K562 (cell line): ENCODE data around the gene KIF12. TPM values are rescaled to one million over a fixed set of nuclear protein-coding genes. Genes with fewer than 3 reads are reported as not detected.

Experiments used
- CBX3 ChIP-seq, 2 experiments: IDR thresholded peaks; 1 replicate in 1 of 2; 2 replicates in 1 of 2; pipeline ENCODE4 v1.6.1; 2012; ENCODE audit warnings: inconsistent platforms in 2 of 2, low read length in 2 of 2, borderline replicate concordance in 1 of 2, control low read depth in 1 of 2
- CCAR2 ChIP-seq: fragments of 200-400 bp; formaldehyde crosslinking; IDR thresholded peaks from 2 replicates; pipeline ENCODE4 v1.6.1; 2017; ENCODE audit warnings: mild to moderate bottlenecking, low read depth, low read length
- ETV5 ChIP-seq: sonication (generic); formaldehyde crosslinking; IDR thresholded peaks from 2 replicates; pipeline ENCODE4 v1.4.0; 2020; ENCODE audit warnings: low read depth, mild to moderate bottlenecking, missing genetic modification reagents
- GABPB2 ChIP-seq: fragments of 250-450 bp; sonication (Bioruptor Pico); conservative IDR thresholded peaks from 2 replicates; pipeline ENCODE4 v1.5.1; 2021; ENCODE audit warnings: mild to moderate bottlenecking
- MCM7 ChIP-seq, 2 experiments: fragments of 450-650 bp; IDR thresholded peaks; 2 replicates each; pipeline ENCODE4 v1.6.1; 2016 to 2018
- NBN ChIP-seq: fragments of 450-650 bp; IDR thresholded peaks from 2 replicates; pipeline ENCODE4 v1.6.1; 2016; ENCODE audit warnings: low read depth, mild to moderate bottlenecking
- POLR2B ChIP-seq: fragments of 450-650 bp; IDR thresholded peaks from 2 replicates; pipeline ENCODE4 v1.6.1; 2018; ENCODE audit warnings: low read depth; ENCODE audit not compliant: partially characterized antibody
- RAD21 ChIP-seq, 2 experiments: fragments of 250-450 bp in 1 of 2; fragments of 450-650 bp in 1 of 2; sonication (Bioruptor Pico) in 1 of 2; formaldehyde crosslinking in 1 of 2; IDR thresholded peaks in 1 of 2; conservative IDR thresholded peaks in 1 of 2; 2 replicates each; pipeline versions ENCODE4 v1.4.0 to v1.8.0; 2020 to 2022; ENCODE audit warnings: mild to moderate bottlenecking in 2 of 2, moderate library complexity in 1 of 2
- RCOR1 ChIP-seq, 2 experiments: IDR thresholded peaks; 2 replicates each; pipeline ENCODE4 v1.6.1; 2012; ENCODE audit warnings: low read depth in 2 of 2, low read length in 2 of 2, borderline replicate concordance in 1 of 2, improper control_type of control experiment in 1 of 2
- SP1 ChIP-seq: sonication (generic); formaldehyde crosslinking; IDR thresholded peaks from 2 replicates; pipeline ENCODE4 v1.8.1; 2022; ENCODE audit warnings: mild to moderate bottlenecking, missing genetic modification reagents
- polyA plus RNA-seq, 8 experiments: library from polyadenylated mRNA; depleted of rRNA in 4 of 8; stranded (reverse) in 5 of 8; unstranded in 3 of 8; fragments of >200 nt; fragmentation: Nextera tagmentation in 2 of 8; fragmentation: Illumina TruSeq in 1 of 8; extraction: Ambion mirVana in 2 of 8; extraction: Trizol in 1 of 8; gene quantifications; 2 replicates each; pipeline versions ENCODE4 v1.2.1 to v1.2.3, GENCODE V29; 2011 to 2014; ENCODE audit warnings: inconsistent platforms in 1 of 8, missing spikeins in 1 of 8
- total RNA-seq, 7 experiments: library from RNA; depleted of rRNA in 6 of 7; stranded (reverse); fragments of >200 nt in 6 of 7; fragmentation: Illumina TruSeq in 2 of 7; extraction: Trizol in 2 of 7; gene quantifications; 2 replicates each; pipeline versions ENCODE4 v1.2.1 to v1.2.3, GENCODE V29; 2011 to 2021; ENCODE audit warnings: low replicate concordance in 1 of 7
- TF ChIP-seq, protein P1 (sequence below): IDR thresholded peaks from 2 replicates; pipeline ENCODE4 v1.6.1; 2016; ENCODE audit warnings: missing genetic modification characterization, missing compliant biosample characterization
- TF ChIP-seq, protein P2 (sequence below), 3 experiments: IDR thresholded peaks in 2 of 3; conservative IDR thresholded peaks in 1 of 3; 2 replicates each; pipeline ENCODE4 v1.5.1; 2011 to 2012; ENCODE audit warnings: low read length in 3 of 3, mild to moderate bottlenecking in 3 of 3, control low read depth in 2 of 3, improper control_type of control experiment in 1 of 3, inconsistent platforms in 1 of 3, low read depth in 1 of 3, mixed read lengths in 1 of 3, moderate library complexity in 1 of 3; ENCODE audit not compliant: insufficient read depth in 2 of 3

Gene KIF12
- total and polyA plus RNA-seq, 9 of the 15 experiments (the other 6 are each of a cell fraction or from before 2014, with no cell fraction given): not detected

- TF ChIP-seq, protein P1, sequence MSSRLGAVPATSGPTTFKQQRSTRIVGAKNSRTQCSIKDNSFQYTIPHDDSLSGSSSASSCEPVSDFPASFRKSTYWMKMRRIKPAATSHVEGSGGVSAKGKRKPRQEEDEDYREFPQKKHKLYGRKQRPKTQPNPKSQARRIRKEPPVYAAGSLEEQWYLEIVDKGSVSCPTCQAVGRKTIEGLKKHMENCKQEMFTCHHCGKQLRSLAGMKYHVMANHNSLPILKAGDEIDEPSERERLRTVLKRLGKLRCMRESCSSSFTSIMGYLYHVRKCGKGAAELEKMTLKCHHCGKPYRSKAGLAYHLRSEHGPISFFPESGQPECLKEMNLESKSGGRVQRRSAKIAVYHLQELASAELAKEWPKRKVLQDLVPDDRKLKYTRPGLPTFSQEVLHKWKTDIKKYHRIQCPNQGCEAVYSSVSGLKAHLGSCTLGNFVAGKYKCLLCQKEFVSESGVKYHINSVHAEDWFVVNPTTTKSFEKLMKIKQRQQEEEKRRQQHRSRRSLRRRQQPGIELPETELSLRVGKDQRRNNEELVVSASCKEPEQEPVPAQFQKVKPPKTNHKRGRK (tag): no peak
- TF ChIP-seq CCAR2 (no peak), POLR2B (no peak), RAD21 (CRISPR knock-in tag; conservative IDR thresholded peaks at IDR 0.05 in 1 of 2, IDR thresholded peaks at IDR 0.05 in 1 of 2) (peak; percentile 70 to 87), RCOR1 (IDR thresholded peaks at IDR 0.05; ENCODE audit: borderline replicate concordance in 1 of 2, low read depth in 2 of 2, low read length in 2 of 2) (0 out of 4 replicates have a peak, but pooled peaks of 1 of the 2 experiments have one; percentile 15), NBN (no peak), ETV5 (no peak), GABPB2 (no peak), SP1 (CRISPR knock-in tag) (no peak), CBX3 (IDR thresholded peaks at IDR 0.05; ENCODE audit: borderline replicate concordance in 1 of 2, low read length in 2 of 2) (no peak), MCM7 (IDR thresholded peaks at IDR 0.05) (no peak)
- TF ChIP-seq, protein P2, sequence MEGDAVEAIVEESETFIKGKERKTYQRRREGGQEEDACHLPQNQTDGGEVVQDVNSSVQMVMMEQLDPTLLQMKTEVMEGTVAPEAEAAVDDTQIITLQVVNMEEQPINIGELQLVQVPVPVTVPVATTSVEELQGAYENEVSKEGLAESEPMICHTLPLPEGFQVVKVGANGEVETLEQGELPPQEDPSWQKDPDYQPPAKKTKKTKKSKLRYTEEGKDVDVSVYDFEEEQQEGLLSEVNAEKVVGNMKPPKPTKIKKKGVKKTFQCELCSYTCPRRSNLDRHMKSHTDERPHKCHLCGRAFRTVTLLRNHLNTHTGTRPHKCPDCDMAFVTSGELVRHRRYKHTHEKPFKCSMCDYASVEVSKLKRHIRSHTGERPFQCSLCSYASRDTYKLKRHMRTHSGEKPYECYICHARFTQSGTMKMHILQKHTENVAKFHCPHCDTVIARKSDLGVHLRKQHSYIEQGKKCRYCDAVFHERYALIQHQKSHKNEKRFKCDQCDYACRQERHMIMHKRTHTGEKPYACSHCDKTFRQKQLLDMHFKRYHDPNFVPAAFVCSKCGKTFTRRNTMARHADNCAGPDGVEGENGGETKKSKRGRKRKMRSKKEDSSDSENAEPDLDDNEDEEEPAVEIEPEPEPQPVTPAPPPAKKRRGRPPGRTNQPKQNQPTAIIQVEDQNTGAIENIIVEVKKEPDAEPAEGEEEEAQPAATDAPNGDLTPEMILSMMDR (IDR thresholded peaks at IDR 0.05 in 2 of 3, conservative IDR thresholded peaks at IDR 0.05 in 1 of 3; ENCODE audit: insufficient read depth in 2 of 3, low read depth in 1 of 3, low read length in 3 of 3): peak; percentile 89 to 95 (median 91)
Measured at GRCh38 chr9:114108016-114108833, 9.1 kb upstream of the KIF12 start (continued).
